HG02970 (cell line): ENCODE results near the gene SCAMP4.

Experiments
- ATAC-seq: cut with Tn5 transposase; IDR thresholded peaks from one replicate; pipeline ENCODE4 v1.9.1; 2021; ENCODE audit warnings: mild to moderate bottlenecking, moderate library complexity, moderate number of reproducible peaks; ENCODE audit not compliant: unreplicated experiment, low FRiP score

The SCAMP4 gene

GRCh38 chr19:1905110-1905862 lies at the start of gene SCAMP4, which contains the start of gene ADAT3:
SCAMP4 (plus strand) TSS chr19:1905399; CDS start chr19:1915020, 9,621 bp downstream.
ADAT3 (plus strand) TSS chr19:1905399; CDS start chr19:1912048, 6,649 bp downstream.
- ATAC-seq = peak; percentile 84

GRCh38 chr19:1855828-1856255 lies 49.4 kb upstream of the SCAMP4 start:
- no peak for ATAC-seq

- no peak for ATAC-seq
These were observed 48.9 kb upstream of the SCAMP4 start for GRCh38 chr19:1856345-1856697.

GRCh38 chr19:1856698-1857603 lies 48.2 kb upstream of the SCAMP4 start:
- peak; percentile 38 for ATAC-seq

GRCh38 chr19:1857648-1858326 lies 47.4 kb upstream of the SCAMP4 start:
- no peak for ATAC-seq

GRCh38 chr19:1858412-1859081 lies 46.7 kb upstream of the SCAMP4 start:
- no peak for ATAC-seq

- no peak for ATAC-seq
These were observed 45.8 kb upstream of the SCAMP4 start for GRCh38 chr19:1859331-1859781.

- ATAC-seq = no peak
These were observed 45.0 kb upstream of the SCAMP4 start for GRCh38 chr19:1860042-1860775.

GRCh38 chr19:1860821-1861598 lies 44.2 kb upstream of the SCAMP4 start:
- ATAC-seq = no peak

- no peak for ATAC-seq
These were observed 43.6 kb upstream of the SCAMP4 start for GRCh38 chr19:1861599-1862031.

GRCh38 chr19:1862068-1862423 lies 43.2 kb upstream of the SCAMP4 start:
- no peak for ATAC-seq

- no peak for ATAC-seq
These were observed 42.5 kb upstream of the SCAMP4 start for GRCh38 chr19:1862424-1863327.

- peak; percentile 3 for ATAC-seq
These were observed 41.9 kb upstream of the SCAMP4 start, which contains the start of gene KLF16 for GRCh38 chr19:1863328-1863637. KLF16 (minus strand) TSS chr19:1863579; CDS start chr19:1863497, 82 bp downstream.

- ATAC-seq = peak; percentile 55
These were observed 41.3 kb upstream of the SCAMP4 start for GRCh38 chr19:1863638-1864479.

GRCh38 chr19:1864480-1865171 lies 40.6 kb upstream of the SCAMP4 start:
- ATAC-seq = peak; percentile 29
